ENCODE results near the gene KIT.
A peak's percentile ranks its signal among the peaks of the same experiment; 100 is the strongest.

Gene KIT

DNA sequence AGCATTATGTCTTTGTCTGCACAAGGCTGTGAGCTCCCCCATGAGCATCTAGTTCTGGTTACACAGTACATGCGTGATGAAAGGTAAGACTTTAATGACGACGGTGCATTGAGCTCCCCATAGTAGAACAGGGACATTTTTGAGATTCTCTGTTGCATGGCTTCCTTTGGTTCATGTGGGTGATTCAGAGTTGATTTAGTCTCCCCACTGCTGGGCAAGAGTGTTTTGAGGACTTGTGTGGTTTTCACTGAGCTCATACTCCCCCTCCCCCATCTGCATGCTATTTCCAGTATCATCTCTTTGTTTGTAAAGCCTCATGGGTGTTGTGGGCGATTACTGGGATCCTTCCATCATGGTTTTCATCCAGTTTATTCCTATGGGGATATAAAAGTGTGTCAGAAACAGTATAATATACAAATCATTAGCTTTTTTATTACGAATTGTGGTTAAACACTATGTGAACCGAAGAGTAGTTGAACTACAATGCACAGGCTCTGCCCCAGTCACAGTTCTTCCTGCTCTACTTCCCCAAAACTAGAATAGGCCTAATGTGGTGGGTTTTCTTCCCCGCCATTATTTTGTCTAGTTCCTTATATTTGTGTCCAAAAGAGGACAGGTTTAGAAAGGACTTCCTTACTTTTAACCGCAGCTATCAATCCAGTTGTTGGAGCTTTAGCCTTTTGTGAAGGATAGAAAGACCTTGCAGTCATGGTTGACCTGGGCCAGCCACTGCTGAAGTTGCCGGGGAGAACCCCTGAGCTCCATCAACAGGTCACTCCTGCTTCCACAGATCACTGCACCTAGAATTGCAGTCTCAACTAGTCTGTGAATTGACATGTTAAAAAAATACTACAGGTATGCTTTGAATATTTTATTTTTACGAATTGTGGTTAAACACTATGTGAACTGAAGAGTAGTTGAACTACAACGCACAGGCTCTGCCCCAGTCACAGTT is 30.4 kb downstream of the KIT start:
- peak in 1 of 42 donors; percentile 21 for DNase-seq

DNA sequence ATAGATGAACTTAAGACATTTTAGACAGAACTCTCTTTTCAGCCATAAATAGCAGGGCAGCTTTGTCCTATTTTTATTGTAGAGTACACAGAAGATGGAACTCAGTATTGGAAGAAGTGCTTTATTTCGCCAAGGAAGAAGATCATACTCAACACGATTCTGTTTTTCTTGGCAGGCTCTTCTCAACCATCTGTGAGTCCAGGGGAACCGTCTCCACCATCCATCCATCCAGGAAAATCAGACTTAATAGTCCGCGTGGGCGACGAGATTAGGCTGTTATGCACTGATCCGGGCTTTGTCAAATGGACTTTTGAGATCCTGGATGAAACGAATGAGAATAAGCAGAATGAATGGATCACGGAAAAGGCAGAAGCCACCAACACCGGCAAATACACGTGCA is 37.6 kb downstream of the KIT start:
- intact Hi-C loops (cut with DNase I), result no loop called here
- no peak for DNase-seq

More for the DNA sequence above, 30.4 kb downstream of the KIT start:
- intact Hi-C loops (cut with DNase I), result no loop called here

DNA sequence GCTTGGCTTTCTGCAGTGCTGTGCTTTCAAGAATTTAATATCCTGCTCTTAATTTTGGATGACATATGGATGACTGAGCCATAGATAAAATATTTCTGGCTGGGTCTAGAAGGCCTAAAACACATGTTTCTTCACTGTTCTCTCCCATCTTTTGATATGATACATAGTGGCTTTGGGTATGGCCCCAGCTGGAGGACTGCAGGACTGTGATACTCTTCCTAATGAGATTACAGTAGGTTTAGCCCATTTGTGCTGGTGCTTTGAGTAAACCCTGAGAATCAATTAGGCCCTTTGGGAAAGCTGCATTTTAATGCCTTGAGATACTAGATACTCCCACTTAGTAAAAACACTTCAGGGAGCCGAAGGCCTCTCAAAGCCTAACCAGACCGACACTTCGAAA is 38.0 kb downstream of the KIT start:
- intact Hi-C loops (cut with DNase I), result no loop called here
- no peak for DNase-seq

DNA sequence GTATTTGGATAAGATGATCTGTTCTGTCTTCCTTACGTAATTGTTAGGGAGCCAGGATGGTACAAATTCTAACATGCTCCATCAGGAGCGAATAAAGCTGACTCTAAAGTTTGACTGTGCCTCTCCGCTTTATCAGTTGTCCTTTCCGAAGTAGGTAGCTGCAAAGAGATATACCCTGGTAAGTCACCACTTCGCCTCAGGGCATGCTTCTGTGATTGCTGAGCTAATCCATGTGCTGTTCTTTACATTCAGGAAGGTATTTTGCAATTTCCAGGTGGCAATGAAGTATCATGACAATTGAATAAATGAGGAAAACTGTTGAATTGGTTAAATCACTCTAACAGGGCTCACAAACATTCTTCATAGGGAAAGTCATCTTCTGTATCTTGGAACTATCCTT is 38.9 kb downstream of the KIT start:
- intact Hi-C loops (cut with DNase I), result no loop called here
- DNase-seq, result no peak

DNA sequence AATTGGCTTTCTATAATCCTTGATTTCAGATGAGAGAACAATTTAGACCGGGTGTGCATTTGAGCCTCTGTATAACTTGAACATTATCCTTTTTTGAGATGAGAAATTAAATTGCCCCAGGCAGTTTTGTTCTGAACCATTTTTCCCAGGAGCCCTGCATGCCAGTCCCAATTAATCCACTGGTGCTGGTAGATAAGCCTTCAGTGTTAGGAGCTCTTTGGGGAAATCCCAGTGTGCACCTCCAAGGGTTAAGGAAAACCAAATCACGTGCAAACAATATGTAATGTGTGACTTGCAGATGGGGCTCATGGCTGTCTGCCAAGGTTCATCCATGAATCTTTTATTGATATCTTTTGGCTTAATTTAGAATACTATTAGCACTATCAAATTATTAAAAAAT is 43.2 kb downstream of the KIT start:
- intact Hi-C loops (cut with DNase I), result no loop called here
- no peak for DNase-seq

DNA sequence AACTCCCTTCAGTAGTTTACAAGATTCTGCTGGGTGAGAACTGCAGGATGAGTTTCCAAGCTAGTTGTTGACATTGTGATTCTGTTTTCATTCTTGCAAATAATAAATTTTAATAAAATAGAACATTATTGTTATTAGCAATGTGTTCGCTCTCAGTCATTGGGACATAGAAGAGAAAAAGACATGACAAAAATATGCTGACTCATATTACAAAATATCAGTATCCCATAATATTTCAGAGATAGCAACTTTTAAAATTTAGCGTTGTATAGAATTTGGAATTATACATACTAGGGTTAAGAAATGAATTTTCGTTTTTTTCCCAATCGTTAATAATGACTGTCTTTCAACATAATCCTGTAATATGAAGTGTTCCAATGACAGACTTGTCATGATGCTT is 45.4 kb downstream of the KIT start:
- no peak for DNase-seq
- intact Hi-C loops (cut with DNase I), result no loop called here

DNA sequence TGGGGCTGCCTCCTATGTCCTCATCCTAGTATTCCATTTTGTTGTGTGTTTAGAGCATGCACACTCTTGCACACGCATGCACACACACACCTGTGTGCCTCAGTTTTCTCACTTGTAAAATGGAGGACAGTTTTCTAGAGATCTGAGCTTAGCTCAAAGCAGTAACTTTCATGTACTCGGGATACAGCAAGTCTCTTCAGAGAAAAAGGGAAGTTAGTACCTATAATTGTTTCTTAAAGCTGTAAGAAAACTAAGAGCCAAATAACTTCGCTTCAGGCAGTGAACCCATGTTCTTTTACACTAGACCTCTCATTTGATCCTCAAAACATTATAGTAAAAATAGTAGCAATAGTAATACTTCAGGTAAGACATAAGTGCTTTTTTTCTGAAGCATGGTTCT is 49.6 kb downstream of the KIT start:
- DNase-seq, result no peak
- intact Hi-C loops (cut with DNase I), result no loop called here

DNA sequence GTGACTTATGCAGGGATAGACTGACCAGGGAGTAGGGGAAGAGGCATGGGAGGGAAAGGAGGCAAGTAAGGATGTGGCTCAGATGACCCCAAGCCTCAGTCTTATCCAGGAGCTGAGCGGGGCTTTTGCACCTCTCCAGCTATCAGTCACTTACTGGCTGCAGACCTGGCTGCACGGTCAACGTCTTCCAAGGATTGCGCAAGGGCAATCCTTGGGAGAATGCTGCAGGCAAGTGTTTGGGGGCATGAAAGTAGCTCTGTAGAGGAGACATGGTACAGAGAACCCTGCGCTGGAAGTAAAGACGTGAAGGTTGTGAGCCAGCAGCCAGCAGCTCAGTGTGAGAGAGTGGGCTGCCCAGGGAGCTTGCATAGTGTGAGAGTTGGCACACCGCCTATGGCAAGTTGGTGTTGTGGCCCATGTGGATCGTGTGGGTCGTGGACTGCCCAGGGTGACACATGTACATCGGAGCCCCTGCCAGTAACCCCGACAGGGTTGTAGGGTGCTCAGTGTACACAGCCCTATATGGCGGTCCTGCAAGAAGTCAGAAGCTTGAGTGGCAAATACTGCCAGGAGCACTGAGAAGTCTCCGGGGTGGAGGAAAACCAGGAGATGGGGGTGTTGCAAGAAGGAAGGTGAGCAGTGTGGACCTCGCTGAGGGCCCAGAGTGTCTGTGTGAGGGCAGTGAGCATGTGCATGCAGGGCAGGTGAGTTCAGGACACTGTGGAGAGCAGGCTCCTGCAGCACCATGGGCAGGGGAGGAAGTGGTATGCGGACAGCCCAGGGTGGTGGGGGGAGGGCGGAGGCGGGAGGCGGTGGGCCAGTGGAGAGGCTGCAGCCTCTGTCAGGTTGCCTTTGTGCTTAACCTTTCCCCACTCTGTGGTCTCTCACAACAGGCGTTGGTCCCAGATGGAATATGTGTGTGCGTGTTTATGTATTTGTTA is 50.9 kb downstream of the KIT start:
- intact Hi-C loops (cut with DNase I), result no loop called here
- no peak for DNase-seq

DNA sequence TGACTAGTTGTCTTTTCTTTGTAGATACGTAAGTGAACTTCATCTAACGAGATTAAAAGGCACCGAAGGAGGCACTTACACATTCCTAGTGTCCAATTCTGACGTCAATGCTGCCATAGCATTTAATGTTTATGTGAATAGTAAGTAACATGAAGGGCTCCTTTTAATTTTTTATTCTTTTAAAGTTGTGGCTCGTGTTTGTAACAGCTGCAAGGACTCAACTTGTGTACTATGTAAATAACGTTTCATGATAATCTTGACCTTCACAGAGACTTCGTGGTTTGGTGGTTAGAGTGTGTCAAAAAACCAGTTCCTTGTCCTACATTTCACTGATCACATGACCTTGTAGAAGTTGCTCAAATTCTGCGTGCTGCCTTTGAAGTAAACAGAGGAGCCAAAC is 51.6 kb downstream of the KIT start:
- DNase-seq, result no peak
- intact Hi-C loops (cut with DNase I), result no loop called here

DNA sequence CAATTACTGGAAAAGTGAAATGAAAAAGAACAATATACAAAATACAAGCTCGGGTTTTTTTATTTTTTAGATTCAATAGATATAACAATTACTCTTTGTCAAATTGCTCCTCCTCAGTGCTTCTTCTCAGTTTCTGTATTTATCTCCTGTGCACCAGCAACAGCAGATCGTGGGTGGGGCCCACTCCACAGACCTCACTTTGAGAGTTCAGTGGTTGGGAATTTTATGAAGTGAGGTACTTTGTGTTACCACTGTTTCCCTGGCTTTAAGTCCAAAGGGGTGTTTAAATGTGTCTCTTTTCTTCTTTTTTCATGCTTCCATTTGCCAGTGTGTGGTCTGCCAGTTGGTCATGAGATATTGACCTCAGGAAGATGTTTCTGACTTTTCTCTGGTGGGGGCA is 54.4 kb downstream of the KIT start:
- intact Hi-C loops (cut with DNase I), result no loop called here
- DNase-seq, result no peak

DNA sequence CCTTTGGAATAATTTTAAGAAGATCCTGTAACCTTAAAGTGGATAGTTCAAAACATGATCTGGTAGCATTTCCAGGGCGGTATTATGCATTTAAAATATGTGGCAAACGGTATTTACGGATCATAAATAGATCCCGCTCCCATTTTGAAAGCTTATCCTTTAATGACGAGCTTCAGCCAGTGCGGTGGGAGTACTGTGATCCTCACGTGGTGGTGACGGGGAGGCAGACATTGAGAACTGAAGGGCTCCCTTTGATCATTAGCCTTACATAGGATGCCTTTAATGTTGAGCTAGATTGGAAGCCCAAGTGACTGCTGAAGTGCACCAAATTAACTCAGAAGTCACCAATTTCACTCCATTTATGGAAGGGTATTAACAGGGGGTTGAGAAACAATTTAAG is 56.9 kb downstream of the KIT start:
- DNase-seq, result no peak
- intact Hi-C loops (cut with DNase I), result no loop called here

DNA sequence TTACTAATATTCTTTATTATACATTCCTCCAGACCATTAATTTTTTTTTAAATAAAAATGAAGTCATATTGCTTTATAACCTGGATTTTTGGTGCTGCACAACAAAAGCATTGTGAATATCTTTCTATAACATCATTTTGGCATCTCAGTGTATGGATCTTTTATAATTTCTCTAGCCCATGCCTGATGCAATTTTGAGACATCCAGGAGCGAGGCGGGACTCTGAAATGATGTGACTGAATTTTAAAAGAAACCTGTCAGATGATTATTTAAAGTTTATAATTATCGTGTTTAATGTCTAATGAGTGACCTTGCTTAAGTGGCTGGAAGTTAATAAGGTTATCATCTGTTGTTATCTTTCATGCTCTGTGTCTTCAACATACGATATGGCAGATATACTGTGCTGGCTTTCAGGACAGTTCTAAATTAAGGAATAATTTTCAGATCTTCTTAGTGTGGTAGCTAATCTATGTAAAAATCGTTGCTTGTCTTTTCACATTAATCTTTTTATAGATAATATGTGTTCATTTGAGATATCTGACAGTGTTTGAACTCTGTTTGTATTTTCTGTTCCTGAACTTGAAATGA is 58.8 kb downstream of the KIT start:
- intact Hi-C loops (cut with DNase I), result no loop called here
- DNase-seq, result no peak

DNA sequence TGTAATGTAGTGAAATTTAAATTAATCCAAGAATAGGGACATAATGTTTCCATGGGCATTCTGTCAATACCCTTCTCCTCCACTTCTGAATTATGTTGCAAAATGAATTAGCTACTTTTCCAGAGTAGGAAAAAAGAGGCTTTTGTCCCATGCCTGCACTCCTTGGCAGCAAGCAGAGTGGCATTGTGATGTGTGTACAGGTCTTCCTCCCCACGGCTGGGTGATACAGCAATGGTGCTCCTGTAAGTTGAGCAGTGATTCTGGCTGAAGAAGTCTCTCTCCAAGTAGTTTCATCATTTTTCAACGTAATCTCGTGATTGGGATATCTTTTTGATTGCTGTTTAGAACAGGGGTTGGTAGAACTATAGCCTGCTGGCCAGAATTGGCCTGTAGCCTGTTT is 59.9 kb downstream of the KIT start:
- DNase-seq, result peak in 36 of 42 donors; percentile 5 to 78 (median 38)
- intact Hi-C loops (cut with DNase I), result no loop called here

DNA sequence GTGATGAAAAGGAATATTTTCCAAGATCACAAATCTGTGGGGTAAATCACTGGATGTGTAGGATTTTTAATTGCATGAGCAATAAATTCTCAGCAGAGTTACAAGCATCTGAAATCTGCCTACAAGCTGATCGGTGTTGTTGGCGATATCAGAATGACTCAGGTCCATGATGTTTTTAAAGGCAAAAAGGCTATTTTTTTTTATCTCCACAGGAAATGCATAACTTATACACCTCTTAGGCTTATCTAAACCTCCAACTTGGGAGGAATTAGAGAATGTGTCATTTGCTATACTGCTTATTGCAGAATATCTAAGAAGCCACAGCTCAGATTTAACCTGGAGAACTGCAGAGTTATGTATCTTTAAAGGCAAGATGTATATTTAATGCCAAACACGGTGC is 61.6 kb downstream of the KIT start:
- intact Hi-C loops (cut with DNase I), result no loop called here
- no peak for DNase-seq

DNA sequence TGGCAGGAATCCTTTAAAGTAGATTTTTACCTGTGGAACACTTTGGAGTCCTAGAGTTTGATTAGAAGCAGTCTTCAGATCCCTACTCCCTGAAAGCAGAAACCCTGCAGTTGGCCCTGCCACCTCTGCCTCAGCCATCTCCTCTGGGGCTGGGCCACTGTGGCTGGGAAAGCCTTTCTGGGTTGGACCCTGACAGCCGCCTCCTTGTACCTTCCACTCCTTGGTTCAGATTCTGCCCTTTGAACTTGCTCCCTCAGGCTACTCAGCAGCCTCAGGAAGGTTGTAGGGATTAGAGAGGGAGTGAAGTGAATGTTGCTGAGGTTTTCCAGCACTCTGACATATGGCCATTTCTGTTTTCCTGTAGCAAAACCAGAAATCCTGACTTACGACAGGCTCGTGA is 65.5 kb downstream of the KIT start:
- intact Hi-C loops (cut with DNase I), result no loop called here
- no peak for DNase-seq

DNA sequence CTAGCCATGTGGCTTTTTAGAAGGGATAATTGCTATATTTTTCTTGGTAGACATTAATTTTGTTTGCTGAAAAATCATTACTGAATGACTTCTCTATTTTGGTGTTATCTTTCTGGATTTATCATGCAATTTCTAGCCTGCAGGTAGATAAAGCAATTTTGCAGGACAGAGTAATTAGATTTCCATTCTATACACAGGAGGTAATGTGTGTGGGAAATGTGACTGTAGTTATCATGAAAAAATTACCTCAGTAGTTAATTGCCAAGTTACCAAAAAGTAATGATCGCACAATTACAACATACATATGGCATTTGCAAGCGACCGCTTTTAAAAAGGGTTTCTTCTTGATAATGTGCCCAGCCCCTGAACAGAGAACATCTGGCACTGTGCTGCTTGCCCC is 66.1 kb downstream of the KIT start:
- DNase-seq, result no peak
- intact Hi-C loops (cut with DNase I), result no loop called here

DNA sequence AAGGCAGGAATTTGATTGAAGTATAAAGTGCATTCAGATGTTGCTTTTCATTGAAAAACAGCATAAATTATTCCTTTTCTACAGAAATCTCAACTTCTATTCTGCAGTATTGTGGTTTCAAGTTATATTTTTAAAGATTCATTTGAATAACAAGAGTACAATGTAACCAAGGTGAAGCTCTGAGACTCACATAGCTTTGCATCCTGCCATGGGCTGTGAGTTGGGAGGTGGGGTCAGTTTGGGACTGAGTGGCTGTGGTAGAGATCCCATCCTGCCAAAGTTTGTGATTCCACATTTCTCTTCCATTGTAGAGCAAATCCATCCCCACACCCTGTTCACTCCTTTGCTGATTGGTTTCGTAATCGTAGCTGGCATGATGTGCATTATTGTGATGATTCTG is 69.2 kb downstream of the KIT start:
- intact Hi-C loops (cut with DNase I), result no loop called here
- DNase-seq, result no peak

DNA sequence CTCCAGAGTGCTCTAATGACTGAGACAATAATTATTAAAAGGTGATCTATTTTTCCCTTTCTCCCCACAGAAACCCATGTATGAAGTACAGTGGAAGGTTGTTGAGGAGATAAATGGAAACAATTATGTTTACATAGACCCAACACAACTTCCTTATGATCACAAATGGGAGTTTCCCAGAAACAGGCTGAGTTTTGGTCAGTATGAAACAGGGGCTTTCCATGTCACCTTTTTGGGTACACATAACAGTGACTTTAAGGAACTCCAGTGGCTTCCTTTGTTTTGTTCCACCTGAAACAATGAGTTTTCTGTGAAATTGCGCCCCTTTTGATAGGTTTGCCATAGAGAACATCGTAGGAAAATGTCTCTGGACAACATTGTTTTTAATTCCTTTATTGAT is 69.6 kb downstream of the KIT start:
- intact Hi-C loops (cut with DNase I), result no loop called here
- DNase-seq, result no peak

DNA sequence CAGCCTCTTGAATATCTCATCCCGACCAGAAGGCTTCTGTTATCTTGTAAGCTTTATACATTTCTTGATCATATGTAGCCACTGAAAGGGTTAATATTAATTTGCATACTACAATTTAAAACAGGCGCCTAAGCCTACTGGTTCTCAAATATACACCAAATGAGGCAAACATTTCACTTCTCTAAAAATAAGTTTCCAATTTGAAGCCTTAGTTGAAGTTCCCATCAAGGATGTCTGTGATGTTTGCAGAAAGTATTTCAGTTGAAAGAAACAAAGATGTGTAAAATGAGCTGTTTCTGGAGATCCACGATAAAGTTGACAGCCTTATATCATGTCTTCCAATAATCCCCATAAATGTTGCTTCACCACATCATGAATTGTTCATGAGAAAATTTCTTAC is 70.6 kb downstream of the KIT start:
- no peak for DNase-seq
- intact Hi-C loops (cut with DNase I), result no loop called here

DNA sequence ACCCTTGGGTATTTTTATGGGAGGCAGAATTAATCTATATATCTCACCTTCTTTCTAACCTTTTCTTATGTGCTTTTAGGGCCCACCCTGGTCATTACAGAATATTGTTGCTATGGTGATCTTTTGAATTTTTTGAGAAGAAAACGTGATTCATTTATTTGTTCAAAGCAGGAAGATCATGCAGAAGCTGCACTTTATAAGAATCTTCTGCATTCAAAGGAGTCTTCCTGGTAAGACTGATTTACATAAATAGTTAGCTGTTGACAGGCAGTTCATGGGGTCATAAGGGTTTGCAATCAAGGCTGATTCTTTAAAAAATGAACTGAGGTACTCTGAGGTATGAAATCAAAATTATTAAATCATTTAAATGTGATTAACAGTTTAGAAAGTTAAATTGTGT is 71.5 kb downstream of the KIT start:
- intact Hi-C loops (cut with DNase I), result no loop called here
- DNase-seq, result no peak

All from head of caudate nucleus (tissue), 42 donors.